ENCODE results near the gene ALG13. TPM values are rescaled to one million over a fixed set of nuclear protein-coding genes. Genes with fewer than 3 reads are reported as not detected.
"Not testable (repeated sequence)": the region's sequence is repeated elsewhere in the genome, so short reads cannot be mapped to it uniquely, and the experiment has no call there.

The ALG13 gene
- total RNA-seq, 2 experiments from 2014 or later = 40.1 to 45.4 TPM

- Mint-ChIP-seq H3K4me3 (no peak overlapping the region), H3K27ac (no peak overlapping the region), H3K27me3 (no peaks in the 10 kb centered on the region), H3K9me3 (no peaks in the 10 kb centered on the region), H3K36me3 (peaks cover 13% of the 10 kb centered on the region), H3K4me1 (ENCODE audit: low read depth) (no peaks in the 10 kb centered on the region)
- CTCF ChIA-PET = no interaction called here
- DNase-seq = no peak
- POLR2A ChIA-PET = no interaction called here
- intact Hi-C loops (cut with micrococcal nuclease) = no loop called here
Observed at GRCh38 chrX:111779582-111779981, 98.6 kb downstream of the ALG13 start.

GRCh38 chrX:111784667-111785066, 103.7 kb downstream of the ALG13 start:
- ChIA-PET POLR2A (no interaction called here), CTCF (no interaction called here)
- DNase-seq = no peak
- Mint-ChIP-seq H3K4me3 (no peak overlapping the region), H3K27ac (no peak overlapping the region), H3K4me1 (ENCODE audit: low read depth) (no peaks in the 10 kb centered on the region), H3K27me3 (no peaks in the 10 kb centered on the region), H3K9me3 (peaks cover 33% of the 10 kb centered on the region), H3K36me3 (peaks cover 18% of the 10 kb centered on the region)
- intact Hi-C loops (cut with micrococcal nuclease) = no loop called here

- peaks cover 46% of the 10 kb centered on the region for H3K9me3 Mint-ChIP-seq
- H3K36me3 Mint-ChIP-seq; intact Hi-C loops (cut with micrococcal nuclease); CTCF ChIA-PET; DNase-seq; H3K27me3 Mint-ChIP-seq; POLR2A ChIA-PET; H3K27ac Mint-ChIP-seq; H3K4me1 Mint-ChIP-seq (ENCODE audit: low read depth); H3K4me3 Mint-ChIP-seq: not testable (repeated sequence)
Observed at GRCh38 chrX:111790054-111790453, 109.1 kb downstream of the ALG13 start.

Other genes starting within 250 kb of the ALG13 start
- not detected for gene SERTM2, start 169.5 kb upstream of the ALG13 start, total RNA-seq
- gene TRPC5OS, start 195.0 kb downstream of the ALG13 start, total RNA-seq = not detected

Data from activated CD4-positive, alpha-beta memory T cell treated with anti-CD3 and anti-CD28 coated beads for 36 hours (primary cell).